ENCODE results near the gene PRUNE2.
"Not testable (repeated sequence)": the region's sequence is repeated elsewhere in the genome, so short reads cannot be mapped to it uniquely, and the experiment has no call there.

The PRUNE2 gene

DNA sequence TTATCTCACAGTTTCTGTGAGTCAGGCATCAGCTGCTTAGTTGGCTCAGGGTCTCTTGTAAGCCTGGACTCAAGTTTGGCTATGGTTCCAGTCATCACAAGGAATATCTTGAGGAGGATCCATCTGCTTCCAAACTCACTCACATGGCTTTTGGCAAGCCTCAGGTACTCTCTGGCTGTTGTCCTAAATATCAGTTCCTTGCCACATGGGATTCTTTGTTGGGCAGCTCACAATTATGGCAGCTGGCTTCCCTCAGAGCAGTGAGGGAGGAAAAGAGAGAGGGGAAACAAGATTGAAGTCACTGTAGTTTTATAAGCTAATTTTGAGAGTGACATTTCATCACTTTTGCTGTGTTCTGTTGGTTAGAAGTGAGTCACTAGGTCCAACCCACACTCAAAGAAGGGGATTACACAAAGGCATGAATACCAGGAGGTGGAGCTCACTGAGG is 302.4 kb downstream of the PRUNE2 start:
- Mint-ChIP-seq H3K27me3 (peaks cover 21% of the 10 kb centered on the region), H3K4me1 (no peaks in the 10 kb centered on the region), H3K27ac (no peak overlapping the region), H3K36me3 (no peaks in the 10 kb centered on the region), H3K9me3 (no peaks in the 10 kb centered on the region), H3K4me3 (no peak overlapping the region)
- DNase-seq, result no peak
- CTCF ChIA-PET, result no interaction called here

DNA sequence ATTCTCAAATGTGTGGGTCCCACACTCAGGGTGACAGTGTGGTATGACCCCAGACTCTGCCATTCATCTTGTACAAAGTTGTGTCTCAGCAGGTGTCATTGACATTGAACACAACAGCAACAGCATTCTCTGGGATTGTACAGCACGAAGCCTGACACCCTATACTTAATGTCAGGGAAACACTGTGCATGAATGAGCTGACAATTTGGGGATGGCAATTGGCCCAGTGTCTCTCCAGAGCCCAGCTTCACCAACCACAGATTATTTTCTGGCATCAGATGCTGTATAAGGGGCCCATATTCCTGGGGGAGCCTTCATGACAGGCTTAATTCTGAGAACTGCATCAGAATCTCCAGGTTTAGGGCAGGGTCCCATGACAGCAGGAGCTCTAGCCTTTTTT is 303.7 kb downstream of the PRUNE2 start:
- CTCF ChIA-PET, result no interaction called here
- Mint-ChIP-seq H3K9me3 (no peaks in the 10 kb centered on the region), H3K27ac (no peak overlapping the region), H3K4me1 (no peaks in the 10 kb centered on the region), H3K4me3 (no peak overlapping the region), H3K27me3 (peaks cover 11% of the 10 kb centered on the region), H3K36me3 (no peaks in the 10 kb centered on the region)
- no peak for DNase-seq

DNA sequence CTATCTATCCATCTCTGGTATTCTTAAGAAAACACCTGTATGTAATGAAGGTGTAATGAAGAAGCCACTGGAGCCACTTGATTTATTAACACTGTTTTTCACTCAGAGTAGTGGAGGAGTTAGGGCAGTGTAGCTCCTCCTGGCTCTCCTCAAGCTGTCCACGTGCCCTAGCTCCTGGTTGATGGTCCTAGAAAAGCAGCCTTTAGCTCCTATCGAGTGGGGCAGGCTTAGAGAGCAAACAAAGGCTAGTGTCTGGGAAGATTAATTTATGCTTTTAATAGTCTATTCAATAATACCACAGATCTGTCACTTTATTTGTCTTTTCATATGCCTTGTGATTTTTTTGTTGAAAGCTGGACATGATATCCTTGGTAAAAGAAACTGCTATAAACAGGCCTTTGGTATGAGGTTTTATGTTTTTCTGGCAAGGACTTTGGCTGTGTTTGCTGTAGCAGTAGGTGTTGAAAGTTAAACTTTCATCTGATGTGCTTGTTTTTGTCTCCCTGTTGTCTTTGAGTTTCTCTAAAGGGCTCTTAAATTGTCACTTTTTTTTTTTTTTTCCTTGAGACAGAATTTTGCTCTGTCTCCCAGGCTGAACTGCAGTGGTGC is 305.8 kb downstream of the PRUNE2 start:
- CTCF ChIA-PET, result interaction anchor here (0.6 kb wide), 2 partner anchors 103 to 1708 kb away, joined by 3 read pairs; no protein-coding TSS in a partner anchor
- no peak for DNase-seq
- peaks cover 11% of the 10 kb centered on the region for H3K27me3 Mint-ChIP-seq
- H3K9me3 Mint-ChIP-seq, result no peaks in the 10 kb centered on the region
- no peak overlapping the region for H3K27ac Mint-ChIP-seq
- no peaks in the 10 kb centered on the region for H3K4me1 Mint-ChIP-seq
- H3K36me3 Mint-ChIP-seq, result no peaks in the 10 kb centered on the region
- no peak overlapping the region for H3K4me3 Mint-ChIP-seq

DNA sequence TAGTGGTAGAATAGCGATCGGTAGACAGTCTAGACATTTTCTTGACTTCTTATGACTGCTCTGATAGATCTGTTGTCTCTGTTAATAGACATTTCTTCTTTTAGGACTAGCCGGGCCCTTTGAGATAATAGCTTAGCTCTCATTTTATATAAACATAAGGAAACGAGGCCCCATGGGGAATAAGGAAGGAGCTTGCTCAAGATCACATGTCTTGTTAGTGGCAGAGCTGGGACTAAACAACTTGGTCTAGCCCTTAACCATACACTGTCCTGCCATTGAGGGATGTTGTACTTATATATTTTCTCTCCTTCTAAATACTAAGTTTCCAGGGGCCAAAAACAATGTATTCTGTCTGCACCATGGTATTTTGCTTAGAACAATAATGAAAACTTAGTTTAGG is 306.9 kb downstream of the PRUNE2 start:
- H3K9me3 Mint-ChIP-seq, result no peaks in the 10 kb centered on the region
- H3K4me1 Mint-ChIP-seq, result no peaks in the 10 kb centered on the region
- CTCF ChIA-PET, result no interaction called here
- H3K36me3 Mint-ChIP-seq, result no peaks in the 10 kb centered on the region
- no peak overlapping the region for H3K27ac Mint-ChIP-seq
- H3K27me3 Mint-ChIP-seq, result peaks cover 11% of the 10 kb centered on the region
- no peak overlapping the region for H3K4me3 Mint-ChIP-seq
- no peak for DNase-seq

DNA sequence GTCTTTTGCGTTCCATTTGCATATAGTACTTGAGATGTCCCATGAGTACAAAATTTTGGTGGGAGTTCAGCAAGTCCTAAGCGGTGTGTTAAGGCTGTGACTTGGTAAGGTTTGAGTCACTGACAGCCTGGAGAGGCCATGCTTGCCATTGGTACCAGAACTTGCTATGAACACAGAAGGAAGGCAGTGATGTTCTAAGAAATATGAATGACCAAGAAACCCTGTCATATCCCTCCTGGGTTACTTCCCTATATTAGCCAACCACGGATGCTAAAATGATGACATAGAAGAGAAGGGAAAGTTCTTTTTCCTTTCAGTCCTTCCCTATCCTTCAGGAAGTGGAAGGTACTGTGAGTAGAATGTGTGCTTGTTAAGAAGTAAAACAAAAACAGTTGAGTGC is 310.3 kb downstream of the PRUNE2 start:
- peaks cover 11% of the 10 kb centered on the region for H3K27me3 Mint-ChIP-seq
- H3K36me3 Mint-ChIP-seq, result no peaks in the 10 kb centered on the region
- H3K4me1 Mint-ChIP-seq, result no peaks in the 10 kb centered on the region
- no peak overlapping the region for H3K4me3 Mint-ChIP-seq
- DNase-seq, result no peak
- no peak overlapping the region for H3K27ac Mint-ChIP-seq
- no peaks in the 10 kb centered on the region for H3K9me3 Mint-ChIP-seq
- CTCF ChIA-PET, result no interaction called here

DNA sequence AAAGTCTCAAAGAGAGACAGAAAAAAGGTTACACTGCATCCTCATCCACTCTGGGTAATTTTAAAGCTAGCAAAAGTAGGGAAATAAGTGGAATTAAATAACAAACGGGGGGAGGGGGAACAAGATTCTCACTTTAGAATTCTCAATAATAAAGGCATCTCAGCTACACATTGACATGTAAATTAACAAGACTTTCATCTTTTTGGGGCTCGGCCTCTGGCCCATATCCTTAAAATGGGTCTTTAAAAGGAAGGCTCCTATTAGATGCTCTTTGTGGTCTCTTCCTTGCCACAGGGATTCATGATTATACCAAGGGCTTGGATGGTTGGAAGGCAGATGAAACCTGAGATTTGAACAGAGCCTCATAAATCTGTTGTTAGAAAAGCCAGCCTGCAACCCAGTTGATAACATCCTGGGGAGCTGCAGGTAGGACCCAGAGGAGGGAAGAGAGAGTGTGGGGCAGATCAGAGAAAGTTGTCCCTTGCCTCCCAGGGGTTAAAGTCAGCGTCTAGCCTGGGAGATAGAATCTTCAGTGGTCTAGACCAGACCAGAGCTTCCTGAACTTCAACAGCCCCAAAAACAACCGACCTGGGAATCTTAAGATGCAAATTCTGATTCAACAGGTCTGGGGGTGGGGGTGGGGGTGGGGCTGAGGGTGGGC is 311.0 kb downstream of the PRUNE2 start:
- no peak overlapping the region for H3K27ac Mint-ChIP-seq
- H3K4me1 Mint-ChIP-seq, result no peaks in the 10 kb centered on the region
- H3K36me3 Mint-ChIP-seq, result no peaks in the 10 kb centered on the region
- CTCF ChIA-PET, result no interaction called here
- H3K4me3 Mint-ChIP-seq, result no peak overlapping the region
- H3K9me3 Mint-ChIP-seq, result no peaks in the 10 kb centered on the region
- peaks cover 13% of the 10 kb centered on the region for H3K27me3 Mint-ChIP-seq
- no peak for DNase-seq

DNA sequence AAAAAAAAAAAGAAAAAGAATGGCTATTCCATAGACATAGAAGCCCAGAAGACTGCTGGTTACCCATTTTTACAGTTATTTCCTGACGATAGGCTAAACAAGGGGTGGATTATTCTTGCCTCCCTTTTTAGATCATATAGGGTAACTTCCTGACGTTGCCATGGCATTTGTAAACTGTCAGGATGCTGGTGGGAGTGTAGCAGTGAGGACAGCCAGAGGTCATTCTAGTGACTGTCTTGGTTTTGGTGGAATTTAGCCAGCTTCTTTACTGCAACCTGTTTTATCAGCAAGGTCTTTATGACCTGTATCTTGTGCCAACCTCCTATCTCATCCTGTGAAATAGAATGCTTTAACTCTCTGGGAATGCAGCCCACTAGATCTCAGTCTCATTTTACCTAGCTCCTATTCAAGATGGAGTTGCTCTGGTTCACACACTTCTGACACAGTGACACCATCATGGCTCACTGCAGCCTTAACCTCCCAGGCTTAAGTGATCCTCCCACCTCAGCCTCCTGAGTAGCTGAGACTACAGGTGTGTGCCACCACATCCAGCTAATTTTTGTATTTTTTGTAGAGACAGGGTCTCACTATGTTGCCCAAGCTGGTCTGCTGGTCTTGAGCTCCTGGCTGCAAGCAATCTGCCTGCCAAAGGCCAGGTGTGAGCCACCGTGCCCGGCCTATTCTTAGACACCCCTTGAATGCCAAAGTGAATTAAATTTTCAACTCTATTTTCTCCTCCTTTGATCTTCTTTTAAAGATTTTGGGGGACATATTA is 311.8 kb downstream of the PRUNE2 start:
- H3K27me3 Mint-ChIP-seq, result peaks cover 13% of the 10 kb centered on the region
- H3K4me3 Mint-ChIP-seq, DNase-seq, H3K9me3 Mint-ChIP-seq, H3K27ac Mint-ChIP-seq, H3K36me3 Mint-ChIP-seq, H3K4me1 Mint-ChIP-seq, CTCF ChIA-PET: not testable (repeated sequence)

DNA sequence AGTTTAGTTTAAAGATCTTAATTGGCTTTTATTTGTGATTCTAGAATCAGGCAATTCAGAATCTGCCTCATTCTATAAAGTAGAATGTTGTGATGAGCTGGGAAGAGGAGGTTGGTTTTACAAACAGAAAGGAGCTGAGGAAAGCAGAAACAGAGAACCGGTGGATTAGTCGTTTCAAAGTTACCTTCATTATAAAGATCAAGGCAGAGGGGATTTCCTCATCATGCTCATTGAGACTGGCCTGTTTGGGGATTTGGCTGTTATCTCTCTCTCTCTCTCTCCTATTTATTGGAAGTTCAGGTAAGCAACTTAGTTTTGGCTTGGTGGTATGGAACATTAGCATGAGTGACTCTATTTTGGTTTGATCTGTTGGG is 313.0 kb downstream of the PRUNE2 start:
- CTCF ChIA-PET, result no interaction called here
- H3K4me3 Mint-ChIP-seq, result no peak overlapping the region
- no peak for DNase-seq
- H3K4me1 Mint-ChIP-seq, result no peaks in the 10 kb centered on the region
- H3K27ac Mint-ChIP-seq, result no peak overlapping the region
- H3K36me3 Mint-ChIP-seq, result no peaks in the 10 kb centered on the region
- H3K9me3 Mint-ChIP-seq, result no peaks in the 10 kb centered on the region
- peaks cover 13% of the 10 kb centered on the region for H3K27me3 Mint-ChIP-seq

DNA sequence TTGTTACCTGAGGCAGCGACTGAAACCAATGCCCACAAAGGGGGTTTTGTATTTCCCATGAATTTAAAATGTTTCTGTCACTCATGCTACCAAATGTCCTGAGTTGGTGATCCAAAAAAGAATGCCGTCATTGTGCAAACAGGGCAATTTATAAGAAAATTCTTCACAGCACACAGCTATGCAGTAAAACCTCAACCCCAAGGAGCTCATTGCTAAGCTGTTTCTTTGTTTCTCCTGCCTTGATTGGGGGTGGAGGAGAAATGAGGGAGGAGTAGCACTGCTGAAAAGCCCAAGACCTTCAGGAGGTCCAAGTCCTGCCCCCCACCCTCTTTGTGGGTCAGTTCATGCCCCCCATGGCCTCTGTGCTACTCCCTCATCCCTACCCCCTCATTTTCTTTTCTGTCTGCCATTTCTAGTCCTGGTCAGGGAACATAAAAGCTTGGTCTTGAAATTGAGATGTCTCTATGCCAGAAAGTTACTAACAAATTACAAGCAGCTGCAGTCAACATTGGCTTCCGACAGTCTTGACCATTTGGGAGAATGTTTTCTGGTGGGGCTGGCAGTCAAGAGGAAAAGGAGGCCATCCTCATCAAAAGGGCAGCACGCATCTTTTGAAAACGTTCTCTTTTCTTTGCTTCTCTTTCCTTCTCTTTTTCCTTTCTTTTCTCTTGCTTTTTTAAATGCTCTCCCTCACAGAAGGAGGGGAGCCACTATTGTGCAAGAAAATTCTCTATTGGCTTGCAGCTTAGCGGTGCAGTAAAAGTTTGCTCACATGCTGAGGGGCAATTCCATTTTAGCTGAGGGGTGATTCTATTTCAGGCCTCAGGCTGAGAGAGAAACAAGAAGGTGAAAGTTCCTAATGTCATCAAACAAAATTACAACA is 313.6 kb downstream of the PRUNE2 start:
- CTCF ChIA-PET, result no interaction called here
- no peaks in the 10 kb centered on the region for H3K9me3 Mint-ChIP-seq
- peaks cover 13% of the 10 kb centered on the region for H3K27me3 Mint-ChIP-seq
- H3K27ac Mint-ChIP-seq, result no peak overlapping the region
- H3K4me1 Mint-ChIP-seq, result no peaks in the 10 kb centered on the region
- DNase-seq, result no peak
- H3K4me3 Mint-ChIP-seq, result no peak overlapping the region
- no peaks in the 10 kb centered on the region for H3K36me3 Mint-ChIP-seq

DNA sequence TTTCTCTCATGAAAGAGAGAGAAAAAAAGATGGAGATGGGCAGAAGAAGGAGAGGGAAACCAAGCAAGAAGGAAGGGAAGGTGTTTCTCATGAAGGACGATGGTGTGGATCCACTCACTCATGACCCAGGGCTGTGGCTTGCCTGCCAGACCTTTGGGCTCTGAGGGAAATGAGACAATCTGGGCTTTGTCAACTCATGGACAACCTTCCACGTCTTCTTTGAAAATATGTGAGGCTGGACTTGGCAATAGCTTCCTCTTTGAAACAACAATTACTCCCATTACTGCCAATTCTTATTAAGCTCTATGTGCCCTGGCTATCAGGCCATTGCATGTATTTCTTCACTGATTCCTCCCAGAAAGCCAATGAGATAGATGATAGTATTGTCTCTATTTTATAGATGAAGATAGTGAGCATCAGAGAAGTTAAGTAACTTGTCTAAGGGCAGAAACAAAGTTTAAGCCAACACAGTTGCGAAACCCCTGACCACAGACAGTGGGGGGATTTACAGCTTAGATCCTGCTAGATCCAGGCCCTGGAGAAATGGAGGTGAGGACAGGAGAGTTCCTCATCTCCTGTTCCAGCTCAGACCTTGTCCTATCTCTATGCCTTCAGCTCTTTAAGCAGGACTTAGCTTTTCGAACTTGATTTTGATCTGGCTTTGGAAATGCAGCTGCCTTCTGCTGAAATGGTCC is 314.5 kb downstream of the PRUNE2 start:
- peaks cover 13% of the 10 kb centered on the region for H3K27me3 Mint-ChIP-seq
- CTCF ChIA-PET, result no interaction called here

DNA sequence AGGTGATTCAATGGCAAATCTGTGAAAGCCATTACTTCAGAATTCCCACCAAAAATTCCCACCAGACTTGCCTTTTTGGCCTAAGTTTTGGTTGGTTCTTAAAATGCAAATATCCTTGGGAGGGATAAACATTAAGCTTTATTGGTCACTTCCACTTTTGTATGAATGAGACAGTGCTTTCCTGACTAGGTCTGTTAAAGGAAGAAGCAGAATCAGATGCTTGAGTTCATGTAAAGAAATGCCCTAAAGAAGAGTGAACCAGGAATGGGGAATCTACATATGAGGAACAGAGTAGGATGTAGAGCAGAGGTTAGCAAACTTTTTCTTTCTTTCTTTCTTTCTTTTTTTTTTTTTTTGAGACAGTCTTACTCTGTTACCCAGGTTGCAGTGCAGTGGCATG is 317.6 kb downstream of the PRUNE2 start:
- no peak for DNase-seq
- Mint-ChIP-seq H3K4me3 (no peak overlapping the region), H3K36me3 (no peaks in the 10 kb centered on the region), H3K27me3 (peaks cover 19% of the 10 kb centered on the region), H3K27ac (no peak overlapping the region), H3K9me3 (no peaks in the 10 kb centered on the region), H3K4me1 (no peaks in the 10 kb centered on the region)
- CTCF ChIA-PET, result no interaction called here

More for the DNA sequence above, 314.5 kb downstream of the PRUNE2 start:
- Mint-ChIP-seq H3K4me1 (no peaks in the 10 kb centered on the region), H3K27ac (no peak overlapping the region), H3K4me3 (no peak overlapping the region), H3K36me3 (no peaks in the 10 kb centered on the region), H3K9me3 (no peaks in the 10 kb centered on the region)
- DNase-seq, result no peak

DNA sequence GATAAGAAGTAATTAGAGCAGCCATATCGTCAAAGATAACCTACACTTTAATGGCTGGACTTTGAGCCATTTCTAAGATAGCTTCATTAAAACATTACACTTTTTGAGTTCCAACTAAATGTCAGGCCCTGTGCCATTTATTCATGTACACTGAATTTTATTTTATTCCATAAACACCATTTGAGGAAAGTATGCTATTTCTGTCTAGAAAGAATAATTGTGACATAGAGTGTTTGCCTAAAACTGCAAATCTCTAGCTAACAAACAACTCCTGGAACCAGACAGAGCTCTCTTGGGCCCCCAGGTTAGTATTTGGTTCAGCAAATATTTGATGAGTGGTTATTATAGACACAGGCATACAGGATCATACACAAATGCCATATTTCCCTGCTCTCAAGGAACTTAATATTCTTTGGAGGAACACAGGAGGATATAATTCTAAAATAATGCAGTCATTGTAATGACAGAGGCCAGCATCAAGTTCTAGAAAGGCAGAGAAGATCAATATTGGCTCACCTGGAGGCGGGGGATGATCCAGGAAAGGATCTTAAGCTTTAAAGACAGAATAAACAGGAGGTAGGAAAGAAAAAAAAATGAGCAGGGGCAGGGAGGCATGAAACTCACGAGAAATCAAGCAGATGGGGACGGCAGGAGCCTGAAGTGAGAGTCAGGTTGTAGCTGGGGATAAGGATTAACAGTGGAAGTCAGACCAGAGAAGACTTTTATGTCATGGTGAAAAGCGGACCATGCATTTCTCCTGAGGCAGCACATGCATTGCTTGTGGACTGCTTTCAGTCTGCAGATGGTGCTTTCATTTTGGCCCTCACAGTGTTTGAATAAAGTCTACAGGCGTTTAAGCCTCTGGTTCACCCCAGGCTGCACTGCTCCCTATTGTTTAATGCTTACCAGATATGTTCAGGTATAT is 319.3 kb downstream of the PRUNE2 start:
- Mint-ChIP-seq H3K4me3 (no peak overlapping the region), H3K9me3 (no peaks in the 10 kb centered on the region), H3K36me3 (no peaks in the 10 kb centered on the region), H3K27ac (no peak overlapping the region), H3K27me3 (peaks cover 17% of the 10 kb centered on the region), H3K4me1 (no peaks in the 10 kb centered on the region)
- CTCF ChIA-PET, result no interaction called here
- no peak for DNase-seq

Data from activated naive CD4-positive, alpha-beta T cell treated with anti-CD3 and anti-CD28 coated beads, Interleukin-2, amount 10 ng/mL, durations not matched to agents 7 days and 5 days (primary cell).